Smooth muscle cell (in vitro differentiated cells): ENCODE data around the gene TPK1. TPM values are rescaled to one million over a fixed set of nuclear protein-coding genes. Genes with fewer than 3 reads are reported as not detected.

Experiments used
- DNase-seq: peaks from one replicate; lab custom pipeline; 2025; ENCODE audit not compliant: unreplicated experiment; lab: John Stamatoyannopoulos, UW
- H2AFZ ChIP-seq: fragments of 200-600 bp; sonication (generic); 2 replicates; pipeline ENCODE4 v1.6.0; 2016; ENCODE audit warnings: antibody characterized with exemption, low read depth, mild to moderate bottlenecking
- H3F3A ChIP-seq: fragments of 200-600 bp; sonication (generic); 2 replicates; pipeline ENCODE4 v1.6.0; 2017; ENCODE audit warnings: antibody characterized with exemption, low read depth
- H3K27ac ChIP-seq: fragments of 200-600 bp; sonication (generic); 2 replicates; pipeline ENCODE4 v1.5.1; 2016; ENCODE audit warnings: low read depth, mild to moderate bottlenecking
- H3K27me3 ChIP-seq: fragments of 200-600 bp; sonication (generic); 2 replicates; pipeline ENCODE4 v1.6.1; 2016; ENCODE audit warnings: low read depth, mild to moderate bottlenecking
- H3K36me3 ChIP-seq: fragments of 200-600 bp; sonication (generic); 2 replicates; pipeline ENCODE4 v1.5.1; 2016; ENCODE audit warnings: low read depth
- H3K4me1 ChIP-seq: fragments of 200-600 bp; sonication (generic); 2 replicates; pipeline ENCODE4 v1.5.1; 2016; ENCODE audit warnings: low read depth
- H3K4me2 ChIP-seq: fragments of 200-600 bp; sonication (generic); 2 replicates; pipeline ENCODE4 v1.6.0; 2016; ENCODE audit warnings: mild to moderate bottlenecking
- H3K4me3 ChIP-seq: fragments of 200-600 bp; sonication (generic); 2 replicates; pipeline ENCODE4 v1.5.1; 2016; ENCODE audit warnings: mild to moderate bottlenecking
- H3K79me2 ChIP-seq: fragments of 200-600 bp; sonication (generic); 2 replicates; pipeline ENCODE4 v1.6.0; 2016; ENCODE audit warnings: low read depth, mild to moderate bottlenecking
- H3K9ac ChIP-seq: fragments of 200-600 bp; sonication (generic); 2 replicates; pipeline ENCODE4 v1.6.0; 2016; ENCODE audit warnings: low read depth
- H3K9me3 ChIP-seq: fragments of 200-600 bp; sonication (generic); replicated peaks from 2 replicates; pipeline ENCODE4 v1.5.1; 2016; ENCODE audit warnings: low read depth
- H4K20me1 ChIP-seq: fragments of 200-600 bp; sonication (generic); 2 replicates; pipeline ENCODE4 v1.6.0; 2016; ENCODE audit warnings: low read depth
- WGBS: methylation state at CpG from one replicate; pipeline ENCODE4 v1.1.7; 2016; ENCODE audit warnings: low lambda C conversion rate; 5-methylcytosine and 5-hydroxymethylcytosine counted together
- polyA plus RNA-seq: library from polyadenylated mRNA; unstranded; fragments of >200 nt; fragmentation: Nextera tagmentation; extraction: Ambion mirVana; gene quantifications from 2 replicates; pipeline ENCODE4 v1.2.1, GENCODE V29; 2016
- total RNA-seq: library from RNA; depleted of rRNA; stranded (reverse); fragments of >200 nt; gene quantifications from 2 replicates; pipeline ENCODE4 v1.2.3, GENCODE V29; 2014
- TF ChIP-seq, protein P1 (sequence below): fragments of 200-600 bp; sonication (generic); IDR thresholded peaks from 2 replicates; pipeline ENCODE4 v1.5.1; 2017; ENCODE audit warnings: borderline replicate concordance, mild to moderate bottlenecking, antibody characterized with exemption; ENCODE audit not compliant: insufficient read depth, poor library complexity, severe bottlenecking

Gene TPK1
- total and polyA plus RNA-seq, 2 experiments from 2014 or later = 1.2 to 1.9 TPM

DNA sequence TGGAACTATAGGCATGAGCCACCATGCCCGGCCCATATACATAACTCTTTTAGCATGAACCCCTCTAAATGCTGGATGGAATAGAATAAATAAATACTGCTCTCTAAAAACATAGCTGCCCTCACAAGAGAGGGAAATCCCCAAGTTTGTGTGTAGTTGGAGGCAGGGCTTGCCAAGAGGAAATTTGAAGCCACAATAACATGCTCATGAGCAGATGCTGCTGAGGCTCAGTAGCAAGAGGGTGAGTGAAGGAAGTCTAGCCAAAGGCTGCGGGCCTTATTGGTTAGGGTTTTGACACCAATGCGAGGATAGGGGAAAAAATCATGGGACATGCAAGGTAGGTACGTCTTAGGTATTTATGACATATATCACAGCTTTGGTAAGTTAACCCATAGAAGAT, 17.3 kb downstream of the TPK1 start:
- 79% methylated on average over 4 of the region's 4 CpGs for whole genome bisulfite sequencing
- TF ChIP-seq, protein P1, sequence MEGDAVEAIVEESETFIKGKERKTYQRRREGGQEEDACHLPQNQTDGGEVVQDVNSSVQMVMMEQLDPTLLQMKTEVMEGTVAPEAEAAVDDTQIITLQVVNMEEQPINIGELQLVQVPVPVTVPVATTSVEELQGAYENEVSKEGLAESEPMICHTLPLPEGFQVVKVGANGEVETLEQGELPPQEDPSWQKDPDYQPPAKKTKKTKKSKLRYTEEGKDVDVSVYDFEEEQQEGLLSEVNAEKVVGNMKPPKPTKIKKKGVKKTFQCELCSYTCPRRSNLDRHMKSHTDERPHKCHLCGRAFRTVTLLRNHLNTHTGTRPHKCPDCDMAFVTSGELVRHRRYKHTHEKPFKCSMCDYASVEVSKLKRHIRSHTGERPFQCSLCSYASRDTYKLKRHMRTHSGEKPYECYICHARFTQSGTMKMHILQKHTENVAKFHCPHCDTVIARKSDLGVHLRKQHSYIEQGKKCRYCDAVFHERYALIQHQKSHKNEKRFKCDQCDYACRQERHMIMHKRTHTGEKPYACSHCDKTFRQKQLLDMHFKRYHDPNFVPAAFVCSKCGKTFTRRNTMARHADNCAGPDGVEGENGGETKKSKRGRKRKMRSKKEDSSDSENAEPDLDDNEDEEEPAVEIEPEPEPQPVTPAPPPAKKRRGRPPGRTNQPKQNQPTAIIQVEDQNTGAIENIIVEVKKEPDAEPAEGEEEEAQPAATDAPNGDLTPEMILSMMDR = no peak

DNA sequence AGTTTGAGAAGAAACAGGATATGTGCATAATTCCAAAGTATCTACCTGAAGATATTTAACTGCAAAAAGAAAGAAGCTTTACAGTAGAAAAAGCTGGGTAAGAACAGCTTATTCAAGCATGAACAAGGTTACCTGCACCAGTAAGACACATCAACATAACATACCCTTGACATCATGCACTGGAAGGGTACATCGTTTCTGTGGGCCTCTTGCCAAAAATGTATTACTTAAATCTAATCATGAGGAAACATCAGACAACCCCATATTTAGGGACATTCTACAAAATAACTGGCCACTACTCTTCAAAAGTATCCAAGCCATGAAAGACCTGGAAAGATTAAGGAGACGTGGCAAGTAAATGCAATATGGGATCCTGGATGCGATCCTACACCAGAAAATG, 18.9 kb downstream of the TPK1 start:
- Histone ChIP-seq H3K9me3 (no peaks in the 10 kb centered on the region), H3K27me3 (no peaks in the 10 kb centered on the region), H3K4me1 (no peaks in the 10 kb centered on the region), H2AFZ (no peak overlapping the region), H3K27ac (no peak overlapping the region), H3K36me3 (no peaks in the 10 kb centered on the region), H3F3A (no peaks in the 10 kb centered on the region), H3K4me3 (no peak overlapping the region), H4K20me1 (no peaks in the 10 kb centered on the region), H3K4me2 (no peak overlapping the region), H3K9ac (no peak overlapping the region), H3K79me2 (no peaks in the 10 kb centered on the region)
- DNase-seq = no peak
- 92% methylated on average over 3 of the region's 3 CpGs for WGBS
- TF ChIP-seq, protein P1 = no peak

More for the DNA sequence above, 17.3 kb downstream of the TPK1 start:
- H3K9me3 ChIP-seq = no peaks in the 10 kb centered on the region
- no peak overlapping the region for H3K27ac ChIP-seq
- no peaks in the 10 kb centered on the region for H4K20me1 ChIP-seq
- no peak overlapping the region for H3K4me3 ChIP-seq
- no peak overlapping the region for H3K4me2 ChIP-seq
- no peaks in the 10 kb centered on the region for H3K79me2 ChIP-seq
- no peaks in the 10 kb centered on the region for H3K36me3 ChIP-seq
- no peak for DNase-seq
- no peaks in the 10 kb centered on the region for H3F3A ChIP-seq
- no peaks in the 10 kb centered on the region for H3K4me1 ChIP-seq
- no peak overlapping the region for H2AFZ ChIP-seq
- H3K9ac ChIP-seq = no peak overlapping the region
- H3K27me3 ChIP-seq = no peaks in the 10 kb centered on the region

DNA sequence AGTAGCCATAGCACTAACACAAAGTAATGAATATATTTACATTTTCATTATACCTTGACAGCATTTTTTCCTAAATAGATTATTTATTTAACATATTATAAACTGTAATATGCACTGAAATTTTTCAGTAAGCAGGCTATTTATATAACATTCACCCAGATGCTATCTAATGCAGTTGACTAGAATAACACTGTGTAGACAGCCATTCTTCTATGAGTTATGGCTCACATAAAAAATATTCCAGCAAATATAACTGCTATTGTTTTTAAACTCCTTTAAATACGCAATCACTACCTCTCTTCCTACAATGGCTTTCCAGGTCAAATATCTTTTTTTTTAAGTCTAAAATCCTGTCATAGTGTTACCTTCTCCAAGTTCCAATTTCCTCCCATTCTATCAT, 21.6 kb downstream of the TPK1 start:
- no peak overlapping the region for H2AFZ ChIP-seq
- H3K4me2 ChIP-seq = no peak overlapping the region
- no peak overlapping the region for H3K4me3 ChIP-seq
- H3K36me3 ChIP-seq = no peaks in the 10 kb centered on the region
- no peaks in the 10 kb centered on the region for H3F3A ChIP-seq
- no peaks in the 10 kb centered on the region for H4K20me1 ChIP-seq
- no peak overlapping the region for H3K27ac ChIP-seq
- no peaks in the 10 kb centered on the region for H3K79me2 ChIP-seq
- TF ChIP-seq, protein P1 = no peak
- no peaks in the 10 kb centered on the region for H3K9me3 ChIP-seq
- no peak overlapping the region for H3K9ac ChIP-seq
- 92% methylated on average over 1 of the region's 1 CpG for WGBS
- no peaks in the 10 kb centered on the region for H3K27me3 ChIP-seq
- DNase-seq = no peak
- no peaks in the 10 kb centered on the region for H3K4me1 ChIP-seq

DNA sequence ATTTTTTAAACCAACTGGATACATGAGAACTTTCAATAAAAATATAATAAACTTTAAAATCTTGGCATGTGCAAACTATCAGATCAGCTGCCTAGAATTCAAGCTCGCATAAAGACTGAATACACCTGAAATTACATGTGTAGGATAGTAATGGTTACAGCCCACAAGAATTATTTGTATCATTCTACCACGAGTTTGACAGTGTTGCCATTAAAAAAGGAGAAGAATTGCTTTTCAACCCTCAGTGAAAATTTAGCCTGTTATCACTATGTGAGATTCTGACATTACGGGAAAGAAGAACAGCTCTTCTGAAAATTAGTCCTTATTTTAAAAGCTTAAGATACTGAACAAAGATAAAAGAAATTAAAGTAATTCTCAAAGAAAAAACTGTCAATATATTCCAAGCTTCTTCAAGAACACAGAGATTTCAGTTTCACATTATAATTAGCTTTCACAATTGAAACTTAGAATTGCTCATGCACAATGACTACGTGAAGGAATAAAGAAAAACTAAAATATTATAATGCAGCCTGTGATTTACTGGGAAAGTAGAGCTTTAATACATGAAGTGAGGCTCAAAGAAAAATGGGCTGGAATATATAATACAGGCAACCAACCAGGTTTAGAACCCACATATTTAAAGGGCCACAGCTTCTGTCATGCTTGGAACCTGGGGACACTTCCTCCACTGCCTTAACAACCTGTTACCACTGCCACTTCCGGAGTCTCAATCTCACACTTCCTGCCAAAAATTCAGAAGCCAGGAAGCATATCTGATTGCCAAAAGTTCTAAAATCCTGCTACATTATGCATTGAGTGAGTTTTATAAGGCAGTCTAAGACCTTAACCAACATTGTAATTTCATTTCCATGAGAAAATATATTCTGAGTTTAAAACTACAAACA, 23.2 kb downstream of the TPK1 start:
- H3K4me2 ChIP-seq = no peak overlapping the region
- DNase-seq = no peak
- no peak overlapping the region for H3K27ac ChIP-seq
- no peak overlapping the region for H2AFZ ChIP-seq
- H4K20me1 ChIP-seq = no peaks in the 10 kb centered on the region
- H3K9ac ChIP-seq = no peak overlapping the region
- H3K79me2 ChIP-seq = no peaks in the 10 kb centered on the region
- no peak overlapping the region for H3K4me3 ChIP-seq
- 92% methylated on average over 5 of the region's 5 CpGs for WGBS
- no peaks in the 10 kb centered on the region for H3F3A ChIP-seq
- no peaks in the 10 kb centered on the region for H3K4me1 ChIP-seq
- TF ChIP-seq, protein P1 = no peak
- H3K27me3 ChIP-seq = no peaks in the 10 kb centered on the region
- no peaks in the 10 kb centered on the region for H3K9me3 ChIP-seq
- H3K36me3 ChIP-seq = no peaks in the 10 kb centered on the region
